Measurements from ENCODE around the gene LMAN2L. TPM values are rescaled to one million over a fixed set of nuclear protein-coding genes. Genes with fewer than 3 reads are reported as not detected.

LMAN2L gene
- total RNA-seq, 1 experiment from 2014 or later = 32.6 TPM

DNA sequence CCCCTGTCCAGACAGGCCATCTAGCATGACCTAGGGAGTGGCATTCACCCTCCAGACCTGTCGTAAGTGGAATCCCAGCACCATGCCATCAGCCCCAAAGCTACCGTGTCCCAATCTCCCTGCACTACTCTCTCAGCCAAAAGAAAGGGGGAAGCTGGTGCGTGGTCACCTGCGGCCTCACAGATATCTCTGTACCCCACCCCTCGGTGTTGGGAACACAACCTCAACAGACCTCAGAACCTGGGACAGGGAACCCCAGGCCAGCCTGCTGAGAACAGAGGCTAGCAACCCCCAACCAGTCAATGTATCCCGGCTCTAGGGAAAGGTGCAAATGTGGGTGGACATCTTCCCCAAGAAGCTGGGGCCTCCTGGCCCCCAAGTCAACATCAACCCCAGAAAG is 38.2 kb downstream of the LMAN2L start:
- H3K9me3 Mint-ChIP-seq (ENCODE audit: low read depth, unreplicated experiment) = no peaks in the 10 kb centered on the region
- CTCF ChIA-PET = no interaction called here
- no TSS peak for BruUV-seq (replicated peaks)
- intact Hi-C loops (cut with micrococcal nuclease; ENCODE audit: unreplicated experiment) = no loop called here
- DNase-seq = no peak
- TF ChIP-seq CTCF (IDR thresholded peaks at IDR 0.05; ENCODE audit: unreplicated experiment) = no peak
- no peaks in the 10 kb centered on the region for H3K4me1 Mint-ChIP-seq (ENCODE audit: low read depth, unreplicated experiment)
- H3K27ac Mint-ChIP-seq (ENCODE audit: unreplicated experiment) = no peak overlapping the region
- H3K4me3 Mint-ChIP-seq (ENCODE audit: low read depth, unreplicated experiment) = no peak overlapping the region
- no peaks in the 10 kb centered on the region for H3K27me3 Mint-ChIP-seq (ENCODE audit: unreplicated experiment)
- peaks cover 17% of the 10 kb centered on the region for H3K36me3 Mint-ChIP-seq (ENCODE audit: insufficient read depth, unreplicated experiment)

- intact Hi-C loops (cut with micrococcal nuclease; ENCODE audit: unreplicated experiment) = no loop called here
- Mint-ChIP-seq H3K4me3 (ENCODE audit: low read depth, unreplicated experiment) (no peak overlapping the region), H3K27ac (ENCODE audit: unreplicated experiment) (no peak overlapping the region), H3K36me3 (ENCODE audit: insufficient read depth, unreplicated experiment) (peaks cover 5% of the 10 kb centered on the region), H3K27me3 (ENCODE audit: unreplicated experiment) (no peaks in the 10 kb centered on the region), H3K4me1 (ENCODE audit: low read depth, unreplicated experiment) (no peaks in the 10 kb centered on the region), H3K9me3 (ENCODE audit: low read depth, unreplicated experiment) (no peaks in the 10 kb centered on the region)
- no peak for TF ChIP-seq CTCF (IDR thresholded peaks at IDR 0.05; ENCODE audit: unreplicated experiment)
- CTCF ChIA-PET = no interaction called here
- DNase-seq = no peak
- BruUV-seq (replicated peaks) = no TSS peak
Observed at GRCh38 chr2:96700086-96700485, 39.8 kb downstream of the LMAN2L start.

DNA sequence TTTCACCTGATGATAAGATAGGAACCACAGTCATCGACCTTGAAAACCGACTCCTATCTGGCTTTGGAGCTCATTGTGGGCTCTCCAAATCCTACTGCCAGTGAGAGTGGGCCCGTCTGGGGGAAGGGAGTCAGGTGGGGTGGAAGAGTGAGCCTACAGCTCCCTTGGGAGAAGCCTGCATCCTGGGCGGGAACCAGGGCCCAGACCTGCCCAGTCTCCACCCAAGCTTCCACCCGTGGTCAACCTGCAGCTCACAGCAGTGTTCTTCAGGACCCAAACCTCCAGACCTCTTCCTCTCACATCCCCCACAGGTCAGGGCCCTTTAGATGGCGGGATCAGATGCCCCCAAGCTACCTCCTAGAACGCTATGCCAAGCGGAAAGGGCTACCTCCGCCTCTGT is 40.2 kb downstream of the LMAN2L start:
- peaks cover 4% of the 10 kb centered on the region for H3K36me3 Mint-ChIP-seq (ENCODE audit: insufficient read depth, unreplicated experiment)
- CTCF ChIA-PET = no interaction called here
- intact Hi-C loops (cut with micrococcal nuclease; ENCODE audit: unreplicated experiment) = no loop called here
- no peaks in the 10 kb centered on the region for H3K27me3 Mint-ChIP-seq (ENCODE audit: unreplicated experiment)
- BruUV-seq (replicated peaks) = no TSS peak
- no peaks in the 10 kb centered on the region for H3K4me1 Mint-ChIP-seq (ENCODE audit: low read depth, unreplicated experiment)
- H3K27ac Mint-ChIP-seq (ENCODE audit: unreplicated experiment) = no peak overlapping the region
- no peak overlapping the region for H3K4me3 Mint-ChIP-seq (ENCODE audit: low read depth, unreplicated experiment)
- no peaks in the 10 kb centered on the region for H3K9me3 Mint-ChIP-seq (ENCODE audit: low read depth, unreplicated experiment)
- no peak for DNase-seq
- TF ChIP-seq CTCF (IDR thresholded peaks at IDR 0.05; ENCODE audit: unreplicated experiment) = no peak

DNA sequence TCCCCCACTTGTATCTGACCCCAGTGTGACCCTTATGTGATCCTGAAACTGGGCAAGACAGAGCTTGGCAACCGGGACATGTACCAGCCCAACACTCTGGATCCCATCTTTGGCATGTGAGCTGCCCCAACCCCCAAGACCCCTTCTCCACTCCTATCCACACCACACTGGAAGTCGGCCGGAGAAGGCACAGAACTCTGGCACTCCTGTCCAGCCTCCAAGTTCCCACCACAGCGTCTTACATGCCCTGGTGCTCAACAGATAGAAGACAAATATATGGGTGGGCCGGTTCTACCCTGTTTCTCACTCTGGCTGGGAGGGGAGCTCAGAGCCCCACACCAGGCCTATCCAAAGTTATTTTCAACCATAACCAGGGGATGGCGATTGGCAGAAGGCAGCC is 40.8 kb downstream of the LMAN2L start:
- H3K27ac Mint-ChIP-seq (ENCODE audit: unreplicated experiment) = no peak overlapping the region
- H3K4me3 Mint-ChIP-seq (ENCODE audit: low read depth, unreplicated experiment) = no peak overlapping the region
- H3K36me3 Mint-ChIP-seq (ENCODE audit: insufficient read depth, unreplicated experiment) = peaks cover 4% of the 10 kb centered on the region
- intact Hi-C loops (cut with micrococcal nuclease; ENCODE audit: unreplicated experiment) = no loop called here
- TF ChIP-seq CTCF (IDR thresholded peaks at IDR 0.05; ENCODE audit: unreplicated experiment) = no peak
- no peaks in the 10 kb centered on the region for H3K4me1 Mint-ChIP-seq (ENCODE audit: low read depth, unreplicated experiment)
- CTCF ChIA-PET = no interaction called here
- H3K27me3 Mint-ChIP-seq (ENCODE audit: unreplicated experiment) = no peaks in the 10 kb centered on the region
- no TSS peak for BruUV-seq (replicated peaks)
- H3K9me3 Mint-ChIP-seq (ENCODE audit: low read depth, unreplicated experiment) = no peaks in the 10 kb centered on the region
- DNase-seq = no peak

All from Calu3 (cell line).